ENCODE measurements around the gene TLR10.
A peak's percentile ranks its signal among the peaks of the same experiment; 100 is the strongest.

The TLR10 gene

GRCh38 chr4:38782452-38783108 lies at the start of gene TLR10:
Gene TLR10, minus strand, starts transcription at chr4:38782990. Its CDS starts 7,400 bp downstream, at chr4:38775590.
- peaks cover 53% of the 10 kb centered on the region for H3K4me1 ChIP-seq (ENCODE audit: low read length)
- peak within 1 kb of the TSS; percentile 43 for H2AFZ ChIP-seq (ENCODE audit: low read depth, low read length)
- peak within 1 kb of the TSS; percentile 93 for H3K4me2 ChIP-seq (ENCODE audit: low read length)
- H4K20me1 ChIP-seq (ENCODE audit: insufficient read depth, low read length): no peaks in the 10 kb centered on the region
- H3K79me2 ChIP-seq (ENCODE audit: low read length): peaks cover 48% of the 10 kb centered on the region
- peak within 1 kb of the TSS; percentile 92 for H3K9ac ChIP-seq (ENCODE audit: low read length)
- TF ChIP-seq EZH2phosphoT487 (IDR thresholded peaks at IDR 0.05; ENCODE audit: low read depth) (no peak), CTCF (IDR thresholded peaks at IDR 0.05; ENCODE audit: low read depth, low read length) (peak; percentile 54)
- peaks cover 40% of the 10 kb centered on the region for H3K36me3 ChIP-seq (replicated peaks; ENCODE audit: low read depth, low read length)
- peak within 1 kb of the TSS; percentile 79 for H3K4me3 ChIP-seq (ENCODE audit: low read length)
- H3K27ac ChIP-seq (ENCODE audit: low read length): peak within 1 kb of the TSS; percentile 95
- peaks cover 24% of the 10 kb centered on the region for H3K9me3 ChIP-seq (ENCODE audit: insufficient read depth, low read length)
- no peaks in the 10 kb centered on the region for H3K27me3 ChIP-seq (ENCODE audit: low read depth, low read length)

- H3K36me3 ChIP-seq (replicated peaks; ENCODE audit: low read depth, low read length): peaks cover 31% of the 10 kb centered on the region
- H3K79me2 ChIP-seq (ENCODE audit: low read length): peaks cover 24% of the 10 kb centered on the region
- peaks cover 17% of the 10 kb centered on the region; the same call in 1 of the 2 replicates for H3K9me3 ChIP-seq (ENCODE audit: insufficient read depth, low read length)
- TF ChIP-seq EZH2phosphoT487 (IDR thresholded peaks at IDR 0.05; ENCODE audit: low read depth): no peak
- TF ChIP-seq CTCF (IDR thresholded peaks at IDR 0.05; ENCODE audit: low read depth, low read length): no peak
- no peak overlapping the region for H2AFZ ChIP-seq (ENCODE audit: low read depth, low read length)
- H3K9ac ChIP-seq (ENCODE audit: low read length): no peak overlapping the region
- peaks cover 2% of the 10 kb centered on the region; the same call in 1 of the 2 replicates for H3K4me1 ChIP-seq (ENCODE audit: low read length)
- H3K4me2 ChIP-seq (ENCODE audit: low read length): no peak overlapping the region
- H3K4me3 ChIP-seq (ENCODE audit: low read length): no peak overlapping the region
- H3K27ac ChIP-seq (ENCODE audit: low read length): no peak overlapping the region
- no peaks in the 10 kb centered on the region for H4K20me1 ChIP-seq (ENCODE audit: insufficient read depth, low read length)
- H3K27me3 ChIP-seq (ENCODE audit: low read depth, low read length): no peaks in the 10 kb centered on the region
These were observed 49.4 kb upstream of the TLR10 start for GRCh38 chr4:38832206-38832605.

GRCh38 chr4:38831653-38832052 lies 48.9 kb upstream of the TLR10 start:
- H3K4me2 ChIP-seq (ENCODE audit: low read length): no peak overlapping the region
- H3K79me2 ChIP-seq (ENCODE audit: low read length): peaks cover 24% of the 10 kb centered on the region
- peaks cover 35% of the 10 kb centered on the region for H3K36me3 ChIP-seq (replicated peaks; ENCODE audit: low read depth, low read length)
- H4K20me1 ChIP-seq (ENCODE audit: insufficient read depth, low read length): no peaks in the 10 kb centered on the region
- H3K4me3 ChIP-seq (ENCODE audit: low read length): no peak overlapping the region
- peaks cover 15% of the 10 kb centered on the region; the same call in 1 of the 2 replicates for H3K9me3 ChIP-seq (ENCODE audit: insufficient read depth, low read length)
- no peaks in the 10 kb centered on the region for H3K27me3 ChIP-seq (ENCODE audit: low read depth, low read length)
- no peak for TF ChIP-seq EZH2phosphoT487 (IDR thresholded peaks at IDR 0.05; ENCODE audit: low read depth)
- TF ChIP-seq CTCF (IDR thresholded peaks at IDR 0.05; ENCODE audit: low read depth, low read length): no peak
- H3K4me1 ChIP-seq (ENCODE audit: low read length): no peaks in the 10 kb centered on the region
- no peak overlapping the region for H3K27ac ChIP-seq (ENCODE audit: low read length)
- no peak overlapping the region for H3K9ac ChIP-seq (ENCODE audit: low read length)
- no peak overlapping the region for H2AFZ ChIP-seq (ENCODE audit: low read depth, low read length)

GRCh38 chr4:38829237-38829636 lies 46.4 kb upstream of the TLR10 start:
- no peak overlapping the region for H3K4me3 ChIP-seq (ENCODE audit: low read length)
- no peak for TF ChIP-seq CTCF (IDR thresholded peaks at IDR 0.05; ENCODE audit: low read depth, low read length)
- no peak for TF ChIP-seq EZH2phosphoT487 (IDR thresholded peaks at IDR 0.05; ENCODE audit: low read depth)

More at GRCh38 chr4:38829237-38829636, 46.4 kb upstream of the TLR10 start:
- Histone ChIP-seq H3K27me3 (ENCODE audit: low read depth, low read length) (no peaks in the 10 kb centered on the region), H3K4me1 (ENCODE audit: low read length) (no peaks in the 10 kb centered on the region), H4K20me1 (ENCODE audit: insufficient read depth, low read length) (no peaks in the 10 kb centered on the region), H3K9me3 (ENCODE audit: insufficient read depth, low read length) (0 out of 2 replicates have a peak, but pooled peaks cover under 1% of the 10 kb centered on the region), H2AFZ (ENCODE audit: low read depth, low read length) (no peak overlapping the region), H3K4me2 (ENCODE audit: low read length) (no peak overlapping the region), H3K79me2 (ENCODE audit: low read length) (peaks cover 18% of the 10 kb centered on the region), H3K9ac (ENCODE audit: low read length) (no peak overlapping the region), H3K36me3 (replicated peaks; ENCODE audit: low read depth, low read length) (peaks cover 46% of the 10 kb centered on the region), H3K27ac (ENCODE audit: low read length) (no peak overlapping the region)

All from OCI-LY3 (cell line).